Loucy (cell line): Measurements from ENCODE around the gene DDX24.

Experiments used
- CTCF ChIP-seq: fragments of 200-600 bp; sonication (generic); conservative IDR thresholded peaks from 2 replicates; pipeline ENCODE4 v1.5.1; 2014; ENCODE audit warnings: mild to moderate bottlenecking, antibody characterized with exemption, low read length
- EZH2phosphoT487 ChIP-seq: fragments of 200-600 bp; IDR thresholded peaks from 2 replicates; pipeline ENCODE4 v1.6.1; 2018; ENCODE audit warnings: antibody characterized with exemption, mild to moderate bottlenecking, moderate library complexity, borderline replicate concordance

GRCh38 chr14:94120667-94121340, 39.8 kb upstream of the DDX24 start:
- TF ChIP-seq EZH2phosphoT487 (no peak), CTCF (no peak)
